A549 (cell line): ENCODE results near the gene FAM47E. TPM values are rescaled to one million over a fixed set of nuclear protein-coding genes. Genes with fewer than 3 reads are reported as not detected.

Experiments used
- ATAC-seq, 2 experiments: fragments of 200-7000 bp in 1 of 2; fragments of >200 bp in 1 of 2; cut with Nextera tagmentation in 1 of 2; cut with Tn5 transposase in 1 of 2; 3 replicates each; pipeline versions ENCODE4 v1.8.0 to v1.9.1; 2018 to 2020; ENCODE audit warnings: mild to moderate bottlenecking in 1 of 2, moderate library complexity in 1 of 2
- CTCF ChIA-PET: fragments of 300-600 bp; sonication (Branson Sonifier 250); formaldehyde crosslinking; extraction: SDS; loops from one replicate; lab custom pipeline; 2021; ENCODE audit warnings: antibody characterized with exemption, inconsistent platforms; lab: Yijun Ruan, JAX
- POLR2A ChIA-PET: fragments of 350-600 bp; formaldehyde crosslinking; extraction: SDS; loops from one replicate; lab custom pipeline; 2021; ENCODE audit warnings: antibody characterized with exemption, inconsistent platforms; lab: Yijun Ruan, JAX
- DNase-seq, 2 experiments: peaks; one replicate each; pipeline versions ENCODE4 v3.0.0 to v3.0.0-alpha.2; 2011 to 2016; ENCODE audit warnings: low read depth in 1 of 2, low spot score in 1 of 2
- FAIRE-seq: peaks from 2 replicates; lab custom pipeline; 2011; peaks lifted over from hg19 to GRCh38; lab: Jason Lieb, UNC
- H3K27ac ChIP-seq, 2 experiments: fragments of >200 bp; sonication (Bioruptor Twin); formaldehyde crosslinking; 3 replicates each; pipeline ENCODE4 v1.5.1; 2016 to 2017
- H3K4me1 ChIP-seq: fragments of >200 bp; sonication (Bioruptor Twin); formaldehyde crosslinking; 3 replicates; pipeline ENCODE4 v1.6.1; 2016
- H3K4me2 ChIP-seq: fragments of >200 bp; sonication (Bioruptor Twin); formaldehyde crosslinking; 3 replicates; pipeline ENCODE4 v1.6.1; 2016
- H3K4me3 ChIP-seq: fragments of >200 bp; sonication (Bioruptor Twin); formaldehyde crosslinking; 3 replicates; pipeline ENCODE4 v1.5.1; 2016
- H3K9me3 ChIP-seq: fragments of >200 bp; sonication (Bioruptor Twin); formaldehyde crosslinking; 3 replicates; pipeline ENCODE4 v1.6.1; 2016
- FOXS1 ChIP-seq: fragments of 250-450 bp; sonication (Bioruptor Pico); IDR thresholded peaks from 2 replicates; pipeline ENCODE4 v1.5.0; 2020; ENCODE audit warnings: mild to moderate bottlenecking, moderate library complexity
- GATA3 ChIP-seq: IDR thresholded peaks from 2 replicates; pipeline ENCODE4 v1.6.1; 2012; ENCODE audit warnings: borderline replicate concordance
- HOXB5 ChIP-seq: fragments of 250-450 bp; sonication (Bioruptor Pico); IDR thresholded peaks from 2 replicates; pipeline ENCODE4 v1.5.0; 2020; ENCODE audit warnings: mild to moderate bottlenecking, moderate library complexity
- KDM1A ChIP-seq: fragments of 200-600 bp; sonication (generic); IDR thresholded peaks from 2 replicates; pipeline ENCODE4 v1.6.1; 2016; ENCODE audit warnings: low read depth, mild to moderate bottlenecking
- MYC ChIP-seq: IDR thresholded peaks from 2 replicates; pipeline ENCODE4 v1.6.1; 2012; ENCODE audit warnings: mild to moderate bottlenecking, inconsistent platforms, low read length, improper control_type of control experiment, borderline replicate concordance
- NPAS2 ChIP-seq: fragments of 250-450 bp; sonication (Bioruptor Pico); IDR thresholded peaks from 2 replicates; pipeline ENCODE4 v1.8.0; 2022; ENCODE audit warnings: mild to moderate bottlenecking, moderate library complexity, borderline replicate concordance
- RAD21 ChIP-seq, 2 experiments: fragments of >200 bp in 1 of 2; sonication (Bioruptor Twin) in 1 of 2; formaldehyde crosslinking in 1 of 2; IDR thresholded peaks in 1 of 2; conservative IDR thresholded peaks in 1 of 2; 2 replicates in 1 of 2; 3 replicates in 1 of 2; pipeline ENCODE4 v1.6.1; 2012 to 2018; ENCODE audit warnings: inconsistent platforms in 1 of 2
- RARB ChIP-seq: fragments of 250-450 bp; sonication (Bioruptor Pico); IDR thresholded peaks from 2 replicates; pipeline ENCODE4 v1.8.0; 2021; ENCODE audit warnings: mild to moderate bottlenecking, moderate library complexity
- SMC3 ChIP-seq: fragments of >200 bp; sonication (Bioruptor Twin); formaldehyde crosslinking; IDR thresholded peaks from 3 replicates; pipeline ENCODE4 v1.6.1; 2018; ENCODE audit warnings: inconsistent platforms
- TP53 ChIP-seq: fragments of 250-450 bp; sonication (Bioruptor Pico); IDR thresholded peaks from 2 replicates; pipeline ENCODE4 v1.5.0; 2021; ENCODE audit warnings: mild to moderate bottlenecking, moderate library complexity
- WGBS: methylation state at CpG from one replicate; pipeline ENCODE4 v1.1.6; 2017; ENCODE audit errors: missing lambda C conversion rate; 5-methylcytosine and 5-hydroxymethylcytosine counted together
- polyA plus RNA-seq, 4 experiments: library from polyadenylated mRNA; depleted of rRNA in 3 of 4; stranded (reverse); fragments of >200 nt; fragmentation: RNase III in 1 of 4; extraction: RNeasy Plus Mini Kit Qiagen cat#74134 plus additional on column Dnase treatment in 1 of 4; gene quantifications; 2 replicates in 3 of 4; 3 replicates in 1 of 4; pipeline ENCODE4 v1.2.3, GENCODE V29; 2011 to 2017
- TF ChIP-seq, protein P1 (sequence below): fragments of >200 bp; sonication (Bioruptor Twin); formaldehyde crosslinking; IDR thresholded peaks from 3 replicates; pipeline ENCODE4 v1.5.1; 2016
- TF ChIP-seq, protein P2 (sequence below): fragments of 250-450 bp; sonication (Bioruptor Pico); IDR thresholded peaks from 2 replicates; pipeline ENCODE4 v1.5.0; 2021; ENCODE audit warnings: mild to moderate bottlenecking, moderate library complexity, borderline replicate concordance
- TF ChIP-seq, protein P3 (sequence below): fragments of 150-350 bp; IDR thresholded peaks from 2 replicates; pipeline ENCODE4 v1.6.1; 2014; ENCODE audit warnings: low read depth, mild to moderate bottlenecking, low read length

Gene FAM47E
- polyA plus RNA-seq, 2 of the 4 experiments (the other 2 are of a cell fraction) = 0.23 to 0.85 TPM

DNA sequence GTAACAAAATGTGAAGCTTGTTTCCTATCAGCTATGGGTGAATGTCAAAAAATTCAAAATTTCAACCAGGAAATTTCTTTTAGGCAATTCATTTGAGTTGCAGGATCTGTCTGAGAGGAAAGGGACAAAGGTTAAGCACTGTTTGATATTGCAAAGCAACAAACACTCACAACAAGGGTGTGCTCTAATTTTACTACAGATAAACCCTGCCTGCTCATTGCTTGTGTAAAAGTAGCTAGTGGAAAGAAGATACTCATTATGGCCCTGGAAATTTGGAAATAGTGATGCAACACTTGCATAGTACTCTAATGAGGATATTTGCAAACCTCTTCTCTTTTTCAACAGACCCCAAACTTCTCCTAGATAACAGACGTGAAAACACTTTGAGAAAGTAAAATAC lies 27.1 kb downstream of the FAM47E start:
- no peaks in the 10 kb centered on the region for H3K9me3 ChIP-seq
- no peak for FAIRE-seq
- POLR2A ChIA-PET = no interaction called here

DNA sequence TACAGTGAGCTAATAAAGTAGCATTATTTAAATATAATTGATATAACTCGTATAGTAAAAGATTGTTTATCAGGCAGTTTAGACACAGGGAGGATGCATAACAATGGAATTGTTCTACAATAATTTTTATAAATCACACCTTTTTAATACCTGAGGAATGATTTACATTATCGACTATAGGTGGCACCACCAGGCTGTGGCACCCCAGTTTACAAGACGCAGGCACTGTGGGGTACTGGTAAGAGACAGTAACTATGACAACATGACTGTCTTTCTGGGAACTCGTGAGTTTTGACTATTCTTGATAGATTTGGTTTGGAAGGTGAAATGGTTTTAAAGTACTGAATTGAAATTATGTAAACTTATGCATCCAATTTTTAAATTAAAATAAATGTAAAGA lies 27.9 kb downstream of the FAM47E start:
- no peak for FAIRE-seq
- TF ChIP-seq SMC3 (0 out of 3 replicates have a peak, but pooled peaks have one; percentile 17), MYC (no peak), HOXB5 (no peak), RAD21 (conservative IDR thresholded peaks at IDR 0.05 in 1 of 2, IDR thresholded peaks at IDR 0.05 in 1 of 2) (peak; percentile 47 to 55; a peak in 4 of 5 replicates)
- TF ChIP-seq, protein P1, sequence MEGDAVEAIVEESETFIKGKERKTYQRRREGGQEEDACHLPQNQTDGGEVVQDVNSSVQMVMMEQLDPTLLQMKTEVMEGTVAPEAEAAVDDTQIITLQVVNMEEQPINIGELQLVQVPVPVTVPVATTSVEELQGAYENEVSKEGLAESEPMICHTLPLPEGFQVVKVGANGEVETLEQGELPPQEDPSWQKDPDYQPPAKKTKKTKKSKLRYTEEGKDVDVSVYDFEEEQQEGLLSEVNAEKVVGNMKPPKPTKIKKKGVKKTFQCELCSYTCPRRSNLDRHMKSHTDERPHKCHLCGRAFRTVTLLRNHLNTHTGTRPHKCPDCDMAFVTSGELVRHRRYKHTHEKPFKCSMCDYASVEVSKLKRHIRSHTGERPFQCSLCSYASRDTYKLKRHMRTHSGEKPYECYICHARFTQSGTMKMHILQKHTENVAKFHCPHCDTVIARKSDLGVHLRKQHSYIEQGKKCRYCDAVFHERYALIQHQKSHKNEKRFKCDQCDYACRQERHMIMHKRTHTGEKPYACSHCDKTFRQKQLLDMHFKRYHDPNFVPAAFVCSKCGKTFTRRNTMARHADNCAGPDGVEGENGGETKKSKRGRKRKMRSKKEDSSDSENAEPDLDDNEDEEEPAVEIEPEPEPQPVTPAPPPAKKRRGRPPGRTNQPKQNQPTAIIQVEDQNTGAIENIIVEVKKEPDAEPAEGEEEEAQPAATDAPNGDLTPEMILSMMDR = peak; percentile 29; the same call in 2 of the 3 replicates
- TF ChIP-seq, protein P2, sequence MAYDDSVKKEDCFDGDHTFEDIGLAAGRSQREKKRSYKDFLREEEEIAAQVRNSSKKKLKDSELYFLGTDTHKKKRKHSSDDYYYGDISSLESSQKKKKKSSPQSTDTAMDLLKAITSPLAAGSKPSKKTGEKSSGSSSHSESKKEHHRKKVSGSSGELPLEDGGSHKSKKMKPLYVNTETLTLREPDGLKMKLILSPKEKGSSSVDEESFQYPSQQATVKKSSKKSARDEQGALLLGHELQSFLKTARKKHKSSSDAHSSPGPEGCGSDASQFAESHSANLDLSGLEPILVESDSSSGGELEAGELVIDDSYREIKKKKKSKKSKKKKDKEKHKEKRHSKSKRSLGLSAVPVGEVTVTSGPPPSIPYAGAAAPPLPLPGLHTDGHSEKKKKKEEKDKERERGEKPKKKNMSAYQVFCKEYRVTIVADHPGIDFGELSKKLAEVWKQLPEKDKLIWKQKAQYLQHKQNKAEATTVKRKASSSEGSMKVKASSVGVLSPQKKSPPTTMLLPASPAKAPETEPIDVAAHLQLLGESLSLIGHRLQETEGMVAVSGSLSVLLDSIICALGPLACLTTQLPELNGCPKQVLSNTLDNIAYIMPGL (CRISPR knock-in tag) = no peak
- TF ChIP-seq, all 56 proteins: peak for 3
- peaks cover 35% of the 10 kb centered on the region for H3K4me1 ChIP-seq
- DNase-seq (peak in 1 of 2 experiments; percentile 11), ATAC-seq (no peak)
- ChIA-PET CTCF (interaction anchor here (0.9 to 2.3 kb wide), 4 partner anchors 27 to 102 kb away, joined by 3 to 9 read pairs (median 4); no protein-coding TSS in a partner anchor), POLR2A (no interaction called here)
- H3K9me3 ChIP-seq = no peaks in the 10 kb centered on the region
- H3K4me3 ChIP-seq = no peak overlapping the region
- H3K4me2 ChIP-seq = no peak overlapping the region
- no peak overlapping the region for H3K27ac ChIP-seq
- 26% methylated on average over 4 of the region's 4 CpGs for WGBS

More for the DNA sequence above, 27.1 kb downstream of the FAM47E start:
- DNase-seq = no peak
- no peak for TF ChIP-seq GATA3
- TF ChIP-seq TP53 (CRISPR knock-in tag) = no peak
- TF ChIP-seq SMC3 = no peak
- TF ChIP-seq KDM1A = no peak
- TF ChIP-seq, protein P2 (CRISPR knock-in tag) = no peak
- no peak for TF ChIP-seq RARB (CRISPR knock-in tag)
- TF ChIP-seq, protein P3, sequence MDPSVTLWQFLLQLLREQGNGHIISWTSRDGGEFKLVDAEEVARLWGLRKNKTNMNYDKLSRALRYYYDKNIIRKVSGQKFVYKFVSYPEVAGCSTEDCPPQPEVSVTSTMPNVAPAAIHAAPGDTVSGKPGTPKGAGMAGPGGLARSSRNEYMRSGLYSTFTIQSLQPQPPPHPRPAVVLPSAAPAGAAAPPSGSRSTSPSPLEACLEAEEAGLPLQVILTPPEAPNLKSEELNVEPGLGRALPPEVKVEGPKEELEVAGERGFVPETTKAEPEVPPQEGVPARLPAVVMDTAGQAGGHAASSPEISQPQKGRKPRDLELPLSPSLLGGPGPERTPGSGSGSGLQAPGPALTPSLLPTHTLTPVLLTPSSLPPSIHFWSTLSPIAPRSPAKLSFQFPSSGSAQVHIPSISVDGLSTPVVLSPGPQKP = no peak
- TF ChIP-seq NPAS2 (CRISPR knock-in tag) = no peak
- no peak for TF ChIP-seq FOXS1
- TF ChIP-seq, all 56 proteins: peak for 0
- H3K4me2 ChIP-seq = peak overlapping the region; percentile 13; the same call in 1 of the 3 replicates
- no peak for ATAC-seq
- H3K4me3 ChIP-seq = no peak overlapping the region
- WGBS = 35% methylated on average over 1 of the region's 1 CpG
- H3K4me1 ChIP-seq = peaks cover 35% of the 10 kb centered on the region
- no peak overlapping the region for H3K27ac ChIP-seq
- CTCF ChIA-PET = interaction anchor here (0.9 to 2.3 kb wide), 4 partner anchors 26 to 103 kb away, joined by 3 to 9 read pairs (median 4); no protein-coding TSS in a partner anchor
